HepG2 (cell line): ENCODE results near the gene PDILT. TPM values are rescaled to one million over a fixed set of nuclear protein-coding genes. Genes with fewer than 3 reads are reported as not detected.

ENCODE experiments used
- ATAC-seq: fragments of 200-7000 bp; cut with Tn5 transposase; 3 replicates; pipeline ENCODE4 v1.9.1; 2020; ENCODE audit warnings: mild to moderate bottlenecking, moderate library complexity
- BruUV-seq: library from RNA; stranded (reverse); fragments of 400-500 nt; replicated peaks from 2 replicates; lab custom pipeline; 2021; lab: Mats Ljungman, UMichigan
- CTCF ChIA-PET: fragments of 300-600 bp; formaldehyde crosslinking; extraction: SDS; loops from one replicate; lab custom pipeline; 2021; ENCODE audit warnings: low total read pairs, inconsistent platforms, low intra/inter-chr PET ratio; lab: Yijun Ruan, JAX
- POLR2A ChIA-PET: fragments of 350-600 bp; sonication (Branson Sonifier 250); formaldehyde crosslinking; loops from one replicate; lab custom pipeline; 2020; ENCODE audit warnings: antibody characterized with exemption, inconsistent platforms; lab: Yijun Ruan, JAX
- DNase-seq: peaks from one replicate; pipeline ENCODE4 v3.0.0-alpha.2; 2015; ENCODE audit warnings: low spot score
- FAIRE-seq: peaks from 3 replicates; lab custom pipeline; 2011; peaks lifted over from hg19 to GRCh38; lab: Jason Lieb, UNC
- H2AFZ ChIP-seq: one replicate; pipeline ENCODE4 v1.6.1; 2011; ENCODE audit warnings: low read length, inconsistent platforms
- H3K27ac ChIP-seq: fragments of 300-600 bp; 3 replicates; pipeline ENCODE4 v1.8.0; 2011; ENCODE audit warnings: mixed run types, mild to moderate bottlenecking, mixed read lengths, low read length, inconsistent platforms; ENCODE audit not compliant: insufficient read depth; ENCODE audit errors: extremely low read length
- H3K27me3 ChIP-seq, 2 experiments: fragments of 200-600 bp in 1 of 2; 2 replicates in 1 of 2; 3 replicates in 1 of 2; pipeline versions ENCODE4 v1.6.0 to v1.8.0; 2011; ENCODE audit warnings: low read length in 2 of 2, mild to moderate bottlenecking in 2 of 2, moderate library complexity in 2 of 2, inconsistent platforms in 1 of 2; ENCODE audit not compliant: insufficient read depth in 2 of 2, control insufficient read depth in 1 of 2
- H3K36me3 ChIP-seq, 2 experiments: fragments of 200-600 bp in 1 of 2; replicated peaks in 1 of 2; 2 replicates in 1 of 2; 3 replicates in 1 of 2; pipeline versions ENCODE4 v1.5.1 to v1.8.0; 2011; ENCODE audit warnings: low read length in 2 of 2, inconsistent platforms in 1 of 2; ENCODE audit not compliant: insufficient read depth in 2 of 2, control insufficient read depth in 1 of 2
- H3K4me1 ChIP-seq: 2 replicates; pipeline ENCODE4 v1.5.1; 2012; ENCODE audit warnings: low read length, inconsistent platforms; ENCODE audit not compliant: insufficient read depth
- H3K4me2 ChIP-seq: 2 replicates; pipeline ENCODE4 v1.6.0; 2011; ENCODE audit warnings: low read depth, low read length, inconsistent platforms
- H3K4me3 ChIP-seq, 3 experiments: fragments of 200-600 bp in 1 of 3; sonication (generic), shearing (Covaris generic) in 1 of 3; replicated peaks in 1 of 3; 2 replicates each; pipeline ENCODE4 v1.5.1; 2011 to 2016; ENCODE audit warnings: low read length in 3 of 3, inconsistent platforms in 2 of 3, low read depth in 2 of 3, mild to moderate bottlenecking in 2 of 3, control low read depth in 1 of 3, mixed read lengths in 1 of 3; ENCODE audit not compliant: insufficient read depth in 1 of 3
- H3K79me2 ChIP-seq: one replicate; pipeline ENCODE4 v1.6.1; 2011; ENCODE audit warnings: low read length, inconsistent platforms; ENCODE audit not compliant: insufficient read depth
- H3K9ac ChIP-seq: 2 replicates; pipeline ENCODE4 v1.6.0; 2011; ENCODE audit warnings: mild to moderate bottlenecking, low read depth, low read length, inconsistent platforms; ENCODE audit not compliant: insufficient read depth
- H3K9me3 ChIP-seq: 2 replicates; pipeline ENCODE4 v1.5.1; 2012; ENCODE audit warnings: mild to moderate bottlenecking, low read length
- H4K20me1 ChIP-seq: 2 replicates; pipeline ENCODE4 v1.6.0; 2011; ENCODE audit warnings: inconsistent platforms, mild to moderate bottlenecking, low read length, moderate library complexity; ENCODE audit not compliant: insufficient read depth
- CEBPB ChIP-seq: IDR thresholded peaks from 2 replicates; pipeline ENCODE4 v1.6.1; 2011; ENCODE audit warnings: low read depth, low read length, improper control_type of control experiment, borderline replicate concordance
- FOSL2 ChIP-seq: sonication (generic); formaldehyde crosslinking; IDR thresholded peaks from 2 replicates; pipeline ENCODE4 v1.4.0; 2020; ENCODE audit warnings: missing genetic modification reagents
- FOXM1 ChIP-seq: sonication (generic); formaldehyde crosslinking; IDR thresholded peaks from 2 replicates; pipeline ENCODE4 v1.5.0; 2020; ENCODE audit warnings: missing genetic modification reagents
- HES4 ChIP-seq: sonication (generic); formaldehyde crosslinking; IDR thresholded peaks from 2 replicates; pipeline ENCODE4 v1.9.0; 2021; ENCODE audit warnings: mild to moderate bottlenecking, missing genetic modification reagents, borderline replicate concordance
- HNF1A ChIP-seq, 2 experiments: sonication (generic) in 1 of 2; formaldehyde crosslinking in 1 of 2; IDR thresholded peaks; 2 replicates each; pipeline versions ENCODE4 v1.4.0 to v1.6.1; 2016 to 2020; ENCODE audit warnings: borderline replicate concordance in 1 of 2, low read depth in 1 of 2, mild to moderate bottlenecking in 1 of 2, missing genetic modification reagents in 1 of 2
- MIER2 ChIP-seq: IDR thresholded peaks from 2 replicates; pipeline ENCODE4 v1.6.1; 2016; ENCODE audit warnings: missing biosample characterization, missing genetic modification reagents
- MXD4 ChIP-seq: IDR thresholded peaks from 2 replicates; pipeline ENCODE4 v1.6.1; 2016; ENCODE audit warnings: mild to moderate bottlenecking, missing biosample characterization, missing genetic modification reagents
- MZF1 ChIP-seq: sonication (generic); formaldehyde crosslinking; IDR thresholded peaks from 2 replicates; pipeline ENCODE4 v1.8.1; 2023; ENCODE audit warnings: mild to moderate bottlenecking, missing genetic modification reagents, borderline replicate concordance
- NCOR1 ChIP-seq: fragments of 200-600 bp; sonication (generic); IDR thresholded peaks from 2 replicates; pipeline ENCODE4 v1.7.0; 2017; ENCODE audit warnings: antibody characterized with exemption, low read length, borderline replicate concordance
- SRSF9 ChIP-seq: fragments of 200-400 bp; formaldehyde crosslinking; IDR thresholded peaks from 2 replicates; pipeline ENCODE4 v1.6.1; 2018; ENCODE audit warnings: borderline replicate concordance, mild to moderate bottlenecking, low read depth, low read length; ENCODE audit not compliant: insufficient read depth, poor library complexity, severe bottlenecking
- TAF1 ChIP-seq: sonication (generic); formaldehyde crosslinking; IDR thresholded peaks from 2 replicates; pipeline ENCODE4 v1.4.0; 2020; ENCODE audit warnings: missing genetic modification reagents
- ZBTB8A ChIP-seq: sonication (generic); formaldehyde crosslinking; IDR thresholded peaks from 2 replicates; pipeline ENCODE4 v1.4.0; 2020; ENCODE audit warnings: mild to moderate bottlenecking, low read depth, missing genetic modification reagents, borderline replicate concordance
- ZEB1 ChIP-seq: IDR thresholded peaks from 2 replicates; pipeline ENCODE4 v1.6.1; 2012; ENCODE audit warnings: mild to moderate bottlenecking, low read depth, inconsistent platforms; ENCODE audit not compliant: insufficient replicate concordance
- ZNF253 ChIP-seq: sonication (generic); formaldehyde crosslinking; IDR thresholded peaks from 2 replicates; pipeline ENCODE4 v1.8.0; 2022; ENCODE audit warnings: mild to moderate bottlenecking, missing genetic modification reagents, borderline replicate concordance
- ZNF383 ChIP-seq: sonication (generic); formaldehyde crosslinking; IDR thresholded peaks from 2 replicates; pipeline ENCODE4 v1.4.0; 2020; ENCODE audit warnings: missing genetic modification reagents, mild to moderate bottlenecking, borderline replicate concordance
- ZNF549 ChIP-seq: sonication (generic); formaldehyde crosslinking; IDR thresholded peaks from 2 replicates; pipeline ENCODE4 v1.5.0; 2020; ENCODE audit warnings: missing genetic modification reagents
- ZNF597 ChIP-seq: sonication (generic); formaldehyde crosslinking; IDR thresholded peaks from 2 replicates; pipeline ENCODE4 v1.5.0; 2020; ENCODE audit warnings: missing genetic modification reagents
- ZNF747 ChIP-seq: sonication (generic); formaldehyde crosslinking; IDR thresholded peaks from 2 replicates; pipeline ENCODE4 v1.8.1; 2023; ENCODE audit warnings: missing genetic modification reagents, mild to moderate bottlenecking, borderline replicate concordance
- WGBS: methylation state at CpG from one replicate; pipeline ENCODE4 v1.1.6; 2017; ENCODE audit warnings: low lambda C conversion rate; 5-methylcytosine and 5-hydroxymethylcytosine counted together
- in situ Hi-C: cut with HindIII; loops from 2 replicates; pipeline ENCODE4 v1.10.0; 2017; ENCODE audit warnings: low pct_unique_long_range_greater_than_20kb; ENCODE audit not compliant: extremely low pct_ligation_motif_present
- intact Hi-C: fragments of 100-400 bp; cut with micrococcal nuclease; formaldehyde crosslinking; loops from one replicate; pipeline ENCODE4 v1.10.0; 2022; ENCODE audit not compliant: unreplicated experiment
- polyA plus RNA-seq, 8 experiments: library from polyadenylated mRNA; depleted of rRNA in 3 of 8; stranded (reverse) in 7 of 8; unstranded in 1 of 8; fragments of >200 nt; fragmentation: Illumina TruSeq in 4 of 8; extraction: Trizol in 4 of 8; gene quantifications; 2 replicates each; pipeline versions ENCODE4 v1.2.1 to v1.2.3, GENCODE V29; 2011 to 2016; ENCODE audit warnings: low read depth in 4 of 8, missing spikeins in 1 of 8, mixed read lengths in 1 of 8; ENCODE audit not compliant: insufficient read depth in 1 of 8
- total RNA-seq, 5 experiments: library from RNA; depleted of rRNA; stranded (reverse); fragments of >200 nt; fragmentation: Illumina TruSeq; extraction: Trizol; gene quantifications; 2 replicates each; pipeline ENCODE4 v1.2.3, GENCODE V29; 2016; ENCODE audit warnings: low read depth in 1 of 5

The PDILT gene
- total and polyA plus RNA-seq, 2 of the 13 experiments (the other 11 are each of a cell fraction or from before 2014, with no cell fraction given): not detected

GRCh38 chr16:20382202-20382948 lies 22.2 kb downstream of the PDILT start (continued):
- TF ChIP-seq SRSF9: no peak
- TF ChIP-seq ZEB1: no peak
- peak; percentile 22; the same call in 1 of the 2 replicates for TF ChIP-seq CEBPB
- TF ChIP-seq ZNF747 (CRISPR knock-in tag): no peak
- TF ChIP-seq, all 625 proteins: peak for 7

- no peak for FAIRE-seq
- ChIA-PET CTCF (no interaction called here), POLR2A (no interaction called here)
- Histone ChIP-seq H3K9me3 (no peaks in the 10 kb centered on the region), H3K4me3 (no peak overlapping the region), H3K79me2 (no peaks in the 10 kb centered on the region), H3K36me3 (no peaks in the 10 kb centered on the region), H3K4me1 (peaks cover 12% of the 10 kb centered on the region), H4K20me1 (no peaks in the 10 kb centered on the region), H2AFZ (no peak overlapping the region), H3K27ac (no peak overlapping the region), H3K27me3 (peaks cover 0 to 6% of the 10 kb centered on the region in 2 experiments; a peak in 1 of 5 replicates), H3K9ac (no peak overlapping the region), H3K4me2 (no peak overlapping the region)
- no TSS peak for BruUV-seq
- no peak for DNase-seq
- WGBS: 0% methylated on average over 3 of the region's 3 CpGs
- intact Hi-C loops: no loop called here
- in situ Hi-C loops: loop anchor here (25.0 kb wide), 1 partner anchor 793 kb away; no protein-coding TSS in a partner anchor
- ATAC-seq: no peak
- TF ChIP-seq MZF1 (CRISPR knock-in tag) (no peak), TAF1 (CRISPR knock-in tag) (no peak), ZNF383 (CRISPR knock-in tag) (no peak), HNF1A (IDR thresholded peaks at IDR 0.05; ENCODE audit: low read depth) (peak; percentile 68), HNF1A (CRISPR knock-in tag; IDR thresholded peaks at IDR 0.05; ENCODE audit: borderline replicate concordance) (0 out of 2 replicates have a peak, but pooled peaks have one; percentile 24), ZBTB8A (CRISPR knock-in tag) (no peak), FOXM1 (CRISPR knock-in tag) (no peak), ZNF253 (CRISPR knock-in tag) (no peak), ZNF597 (CRISPR knock-in tag) (no peak), MXD4 (CRISPR knock-in tag) (no peak), ZNF549 (no peak), NCOR1 (no peak), HES4 (CRISPR knock-in tag) (0 out of 2 replicates have a peak, but pooled peaks have one; percentile 46), FOSL2 (CRISPR knock-in tag) (no peak), MIER2 (no peak)
These were observed 23.8 kb downstream of the PDILT start for GRCh38 chr16:20380782-20381181.
